Liver (tissue), 3 donors: ENCODE results near the gene ZCCHC8.

Experiments used
- GABPA ChIP-seq, 2 donors: IDR thresholded peaks in 1 of 2; conservative IDR thresholded peaks in 1 of 2; 2 replicates each; pipeline ENCODE4 v1.6.1; 2016; ENCODE audit warnings: antibody characterized with exemption in 2 of 2, mild to moderate bottlenecking in 1 of 2, moderate library complexity in 1 of 2
- JUND ChIP-seq, 2 donors: IDR thresholded peaks; 2 replicates each; pipeline ENCODE4 v1.6.1; 2016; ENCODE audit warnings: antibody characterized with exemption in 2 of 2
- MAX ChIP-seq: IDR thresholded peaks from 2 replicates; pipeline ENCODE4 v1.6.1; 2016; ENCODE audit warnings: antibody characterized with exemption
- RAD21 ChIP-seq, 2 donors: IDR thresholded peaks; 2 replicates each; pipeline ENCODE4 v1.6.1; 2016; ENCODE audit warnings: antibody characterized with exemption in 2 of 2, mild to moderate bottlenecking in 2 of 2
- REST ChIP-seq: IDR thresholded peaks from 2 replicates; pipeline ENCODE4 v1.6.1; 2016; ENCODE audit warnings: antibody characterized with exemption, mild to moderate bottlenecking
- RXRA ChIP-seq, 2 donors: IDR thresholded peaks; 2 replicates each; pipeline ENCODE4 v1.6.1; 2017 to 2018; ENCODE audit warnings: antibody characterized with exemption in 2 of 2, mild to moderate bottlenecking in 1 of 2
- SP1 ChIP-seq: IDR thresholded peaks from 2 replicates; pipeline ENCODE4 v1.6.1; 2018; ENCODE audit warnings: antibody characterized with exemption, mild to moderate bottlenecking
- TAF1 ChIP-seq: conservative IDR thresholded peaks from 2 replicates; pipeline ENCODE4 v1.6.1; 2016; ENCODE audit warnings: antibody characterized with exemption, mild to moderate bottlenecking
- TF ChIP-seq, protein P1 (sequence below): fragments of 150-350 bp; IDR thresholded peaks from 2 replicates; pipeline ENCODE4 v1.5.1; 2017; ENCODE audit warnings: improper control_type of control experiment, low read depth, low read length; ENCODE audit not compliant: missing input control
- TF ChIP-seq, protein P2 (sequence below): IDR thresholded peaks from 2 replicates; pipeline ENCODE4 v1.6.1; 2016; ENCODE audit warnings: antibody characterized with exemption
- donor health status: healthy.
- donor health status: healthy.

DNA sequence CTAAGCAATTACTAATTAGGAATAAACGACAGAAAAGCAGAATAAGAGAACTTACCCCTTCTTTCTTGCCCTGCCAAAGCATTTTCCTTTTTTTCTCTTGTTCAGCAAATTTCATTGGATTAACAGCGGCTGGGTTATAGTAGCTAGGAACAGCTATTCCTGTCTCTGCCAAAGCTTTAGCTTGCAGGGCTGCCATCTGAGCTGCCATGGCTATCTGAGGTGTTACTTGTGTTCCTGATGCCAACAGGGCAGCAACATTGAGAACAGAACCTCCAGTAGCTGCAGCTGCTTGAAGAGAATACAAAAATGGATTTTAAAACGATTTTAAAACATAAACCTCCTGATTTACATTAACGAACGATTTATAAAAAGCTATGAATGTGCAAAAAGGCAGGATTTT lies 7.4 kb upstream of the ZCCHC8 start:
- no peak for TF ChIP-seq SP1
- no peak for TF ChIP-seq TAF1
- TF ChIP-seq, protein P1, sequence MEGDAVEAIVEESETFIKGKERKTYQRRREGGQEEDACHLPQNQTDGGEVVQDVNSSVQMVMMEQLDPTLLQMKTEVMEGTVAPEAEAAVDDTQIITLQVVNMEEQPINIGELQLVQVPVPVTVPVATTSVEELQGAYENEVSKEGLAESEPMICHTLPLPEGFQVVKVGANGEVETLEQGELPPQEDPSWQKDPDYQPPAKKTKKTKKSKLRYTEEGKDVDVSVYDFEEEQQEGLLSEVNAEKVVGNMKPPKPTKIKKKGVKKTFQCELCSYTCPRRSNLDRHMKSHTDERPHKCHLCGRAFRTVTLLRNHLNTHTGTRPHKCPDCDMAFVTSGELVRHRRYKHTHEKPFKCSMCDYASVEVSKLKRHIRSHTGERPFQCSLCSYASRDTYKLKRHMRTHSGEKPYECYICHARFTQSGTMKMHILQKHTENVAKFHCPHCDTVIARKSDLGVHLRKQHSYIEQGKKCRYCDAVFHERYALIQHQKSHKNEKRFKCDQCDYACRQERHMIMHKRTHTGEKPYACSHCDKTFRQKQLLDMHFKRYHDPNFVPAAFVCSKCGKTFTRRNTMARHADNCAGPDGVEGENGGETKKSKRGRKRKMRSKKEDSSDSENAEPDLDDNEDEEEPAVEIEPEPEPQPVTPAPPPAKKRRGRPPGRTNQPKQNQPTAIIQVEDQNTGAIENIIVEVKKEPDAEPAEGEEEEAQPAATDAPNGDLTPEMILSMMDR: no peak
- TF ChIP-seq JUND (IDR thresholded peaks at IDR 0.05): no peak
- TF ChIP-seq RAD21 (IDR thresholded peaks at IDR 0.05): no peak
- TF ChIP-seq RXRA (IDR thresholded peaks at IDR 0.05): no peak
- no peak for TF ChIP-seq GABPA (IDR thresholded peaks at IDR 0.05 in 1 of 2, conservative IDR thresholded peaks at IDR 0.05 in 1 of 2)
- no peak for TF ChIP-seq MAX
- TF ChIP-seq, protein P2, sequence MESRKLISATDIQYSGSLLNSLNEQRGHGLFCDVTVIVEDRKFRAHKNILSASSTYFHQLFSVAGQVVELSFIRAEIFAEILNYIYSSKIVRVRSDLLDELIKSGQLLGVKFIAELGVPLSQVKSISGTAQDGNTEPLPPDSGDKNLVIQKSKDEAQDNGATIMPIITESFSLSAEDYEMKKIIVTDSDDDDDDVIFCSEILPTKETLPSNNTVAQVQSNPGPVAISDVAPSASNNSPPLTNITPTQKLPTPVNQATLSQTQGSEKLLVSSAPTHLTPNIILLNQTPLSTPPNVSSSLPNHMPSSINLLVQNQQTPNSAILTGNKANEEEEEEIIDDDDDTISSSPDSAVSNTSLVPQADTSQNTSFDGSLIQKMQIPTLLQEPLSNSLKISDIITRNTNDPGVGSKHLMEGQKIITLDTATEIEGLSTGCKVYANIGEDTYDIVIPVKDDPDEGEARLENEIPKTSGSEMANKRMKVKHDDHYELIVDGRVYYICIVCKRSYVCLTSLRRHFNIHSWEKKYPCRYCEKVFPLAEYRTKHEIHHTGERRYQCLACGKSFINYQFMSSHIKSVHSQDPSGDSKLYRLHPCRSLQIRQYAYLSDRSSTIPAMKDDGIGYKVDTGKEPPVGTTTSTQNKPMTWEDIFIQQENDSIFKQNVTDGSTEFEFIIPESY: no peak
- TF ChIP-seq REST: no peak
